SK-N-SH (cell line): ENCODE data around the gene CALD1.

ENCODE experiments used
- CTCF ChIP-seq: fragments of 200-600 bp; sonication (generic); IDR thresholded peaks from 2 replicates; pipeline ENCODE4 v1.6.1; 2017; ENCODE audit warnings: antibody characterized with exemption, mild to moderate bottlenecking, moderate library complexity
- FOSL2 ChIP-seq: IDR thresholded peaks from 2 replicates; pipeline ENCODE4 v1.4.0; 2012; ENCODE audit warnings: low read depth, mild to moderate bottlenecking, moderate library complexity, borderline replicate concordance
- MAX ChIP-seq: IDR thresholded peaks from 2 replicates; pipeline ENCODE4 v1.4.0; 2012; ENCODE audit warnings: low read depth
- MEF2A ChIP-seq: IDR thresholded peaks from 2 replicates; pipeline ENCODE4 v1.4.0; 2012; ENCODE audit warnings: low read depth, borderline replicate concordance
- NFIC ChIP-seq: IDR thresholded peaks from 2 replicates; pipeline ENCODE4 v1.4.0; 2012; ENCODE audit warnings: borderline replicate concordance
- PBX3 ChIP-seq: IDR thresholded peaks from 2 replicates; pipeline ENCODE4; 2012
- POLR2AphosphoS5 ChIP-seq: IDR thresholded peaks from 2 replicates; pipeline ENCODE4 v1.6.1; 2012; ENCODE audit warnings: low read depth, low read length
- REST ChIP-seq: IDR thresholded peaks from 2 replicates; pipeline ENCODE4 v1.6.1; 2012; ENCODE audit warnings: mild to moderate bottlenecking, low read depth, low read length, moderate library complexity
- SIN3A ChIP-seq: IDR thresholded peaks from 2 replicates; pipeline ENCODE4 v1.6.1; 2012; ENCODE audit warnings: low read depth, mild to moderate bottlenecking, low read length, moderate library complexity, borderline replicate concordance
- TAF1 ChIP-seq: IDR thresholded peaks from 2 replicates; pipeline ENCODE4 v1.6.1; 2012; ENCODE audit warnings: low read depth, mild to moderate bottlenecking, low read length, moderate library complexity, borderline replicate concordance

- TF ChIP-seq SIN3A (no peak), CTCF (no peak), MAX (no peak), POLR2AphosphoS5 (no peak), MEF2A (no peak), PBX3 (no peak), TAF1 (no peak), REST (no peak), NFIC (no peak), FOSL2 (no peak)
Measured at GRCh38 chr7:134804854-134805253, 25.4 kb downstream of the CALD1 start.
